ENCODE data around the gene TRABD2B. TPM values are rescaled to one million over a fixed set of nuclear protein-coding genes. Genes with fewer than 3 reads are reported as not detected.

The TRABD2B gene
- total and polyA plus RNA-seq, 2 of the 13 experiments (the other 11 are each of a cell fraction or from before 2014, with no cell fraction given), result 0.04 TPM; not detected in 1

GRCh38 chr1:47837056-47837830 lies 159.9 kb downstream of the TRABD2B start (continued):
- TF ChIP-seq ZNF510 (CRISPR knock-in tag; IDR thresholded peaks at IDR 0.05; ENCODE audit: low read depth) (0 out of 2 replicates have a peak, but pooled peaks have one; percentile 15), ZNF605 (CRISPR knock-in tag; IDR thresholded peaks at IDR 0.05) (0 out of 2 replicates have a peak, but pooled peaks have one; percentile 4), ZSCAN29 (CRISPR knock-in tag; conservative IDR thresholded peaks at IDR 0.05) (0 out of 2 replicates have a peak, but pooled peaks have one; percentile 9), ZNF883 (CRISPR knock-in tag; IDR thresholded peaks at IDR 0.05; ENCODE audit: not compliant biosample characterization) (no peak), RFX5 (IDR thresholded peaks at IDR 0.05; ENCODE audit: low read depth, low read length) (no peak), SSRP1 (CRISPR knock-in tag; IDR thresholded peaks at IDR 0.05) (no peak), TEAD2 (CRISPR knock-in tag; IDR thresholded peaks at IDR 0.05) (no peak), ZNF101 (CRISPR knock-in tag; IDR thresholded peaks at IDR 0.05; ENCODE audit: borderline replicate concordance, low read depth) (no peak), BRF2 (CRISPR knock-in tag; IDR thresholded peaks at IDR 0.05) (no peak), SRSF4 (IDR thresholded peaks at IDR 0.05; ENCODE audit: low read depth, low read length, poor library complexity, severe bottlenecking) (no peak), NCOA1 (CRISPR knock-in tag; IDR thresholded peaks at IDR 0.05) (no peak), CREB1 (IDR thresholded peaks at IDR 0.05) (no peak), CREB1 (CRISPR knock-in tag; IDR thresholded peaks at IDR 0.05) (no peak), SNAPC2 (CRISPR knock-in tag; IDR thresholded peaks at IDR 0.05) (no peak), GTF3A (CRISPR knock-in tag; conservative IDR thresholded peaks at IDR 0.05) (no peak), DMAP1 (CRISPR knock-in tag; IDR thresholded peaks at IDR 0.05) (no peak), SP1 (IDR thresholded peaks at IDR 0.05) (no peak), SP1 (CRISPR knock-in tag; IDR thresholded peaks at IDR 0.05) (no peak), YY1 (IDR thresholded peaks at IDR 0.05; ENCODE audit: insufficient read depth, insufficient replicate concordance, low read depth, low read length) (peak; percentile 3)
- TF ChIP-seq, protein P1, sequence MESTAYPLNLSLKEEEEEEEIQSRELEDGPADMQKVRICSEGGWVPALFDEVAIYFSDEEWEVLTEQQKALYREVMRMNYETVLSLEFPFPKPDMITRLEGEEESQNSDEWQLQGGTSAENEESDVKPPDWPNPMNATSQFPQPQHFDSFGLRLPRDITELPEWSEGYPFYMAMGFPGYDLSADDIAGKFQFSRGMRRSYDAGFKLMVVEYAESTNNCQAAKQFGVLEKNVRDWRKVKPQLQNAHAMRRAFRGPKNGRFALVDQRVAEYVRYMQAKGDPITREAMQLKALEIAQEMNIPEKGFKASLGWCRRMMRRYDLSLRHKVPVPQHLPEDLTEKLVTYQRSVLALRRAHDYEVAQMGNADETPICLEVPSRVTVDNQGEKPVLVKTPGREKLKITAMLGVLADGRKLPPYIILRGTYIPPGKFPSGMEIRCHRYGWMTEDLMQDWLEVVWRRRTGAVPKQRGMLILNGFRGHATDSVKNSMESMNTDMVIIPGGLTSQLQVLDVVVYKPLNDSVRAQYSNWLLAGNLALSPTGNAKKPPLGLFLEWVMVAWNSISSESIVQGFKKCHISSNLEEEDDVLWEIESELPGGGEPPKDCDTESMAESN (CRISPR knock-in tag; conservative IDR thresholded peaks at IDR 0.05), result 0 out of 2 replicates have a peak, but pooled peaks have one; percentile 19
- TF ChIP-seq, protein P2, sequence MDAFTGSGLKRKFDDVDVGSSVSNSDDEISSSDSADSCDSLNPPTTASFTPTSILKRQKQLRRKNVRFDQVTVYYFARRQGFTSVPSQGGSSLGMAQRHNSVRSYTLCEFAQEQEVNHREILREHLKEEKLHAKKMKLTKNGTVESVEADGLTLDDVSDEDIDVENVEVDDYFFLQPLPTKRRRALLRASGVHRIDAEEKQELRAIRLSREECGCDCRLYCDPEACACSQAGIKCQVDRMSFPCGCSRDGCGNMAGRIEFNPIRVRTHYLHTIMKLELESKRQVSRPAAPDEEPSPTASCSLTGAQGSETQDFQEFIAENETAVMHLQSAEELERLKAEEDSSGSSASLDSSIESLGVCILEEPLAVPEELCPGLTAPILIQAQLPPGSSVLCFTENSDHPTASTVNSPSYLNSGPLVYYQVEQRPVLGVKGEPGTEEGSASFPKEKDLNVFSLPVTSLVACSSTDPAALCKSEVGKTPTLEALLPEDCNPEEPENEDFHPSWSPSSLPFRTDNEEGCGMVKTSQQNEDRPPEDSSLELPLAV (CRISPR knock-in tag; conservative IDR thresholded peaks at IDR 0.05; ENCODE audit: low read depth), result no peak
- TF ChIP-seq, protein P3, sequence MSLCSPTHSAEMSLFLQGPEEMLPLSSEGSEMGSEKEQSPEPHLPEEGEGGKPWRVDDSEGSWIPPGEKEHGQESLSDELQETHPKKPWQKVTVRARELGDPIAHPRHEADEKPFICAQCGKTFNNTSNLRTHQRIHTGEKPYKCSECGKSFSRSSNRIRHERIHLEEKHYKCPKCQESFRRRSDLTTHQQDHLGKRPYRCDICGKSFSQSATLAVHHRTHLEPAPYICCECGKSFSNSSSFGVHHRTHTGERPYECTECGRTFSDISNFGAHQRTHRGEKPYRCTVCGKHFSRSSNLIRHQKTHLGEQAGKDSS (CRISPR knock-in tag; IDR thresholded peaks at IDR 0.05; ENCODE audit: borderline replicate concordance, low read depth), result no peak
